Measurements from ENCODE around the gene RFX2. TPM values are rescaled to one million over a fixed set of nuclear protein-coding genes. Genes with fewer than 3 reads are reported as not detected.

Gene RFX2
- total and polyA plus RNA-seq, 2 donors from 2014 or later: 4.6 to 12.6 TPM

DNA sequence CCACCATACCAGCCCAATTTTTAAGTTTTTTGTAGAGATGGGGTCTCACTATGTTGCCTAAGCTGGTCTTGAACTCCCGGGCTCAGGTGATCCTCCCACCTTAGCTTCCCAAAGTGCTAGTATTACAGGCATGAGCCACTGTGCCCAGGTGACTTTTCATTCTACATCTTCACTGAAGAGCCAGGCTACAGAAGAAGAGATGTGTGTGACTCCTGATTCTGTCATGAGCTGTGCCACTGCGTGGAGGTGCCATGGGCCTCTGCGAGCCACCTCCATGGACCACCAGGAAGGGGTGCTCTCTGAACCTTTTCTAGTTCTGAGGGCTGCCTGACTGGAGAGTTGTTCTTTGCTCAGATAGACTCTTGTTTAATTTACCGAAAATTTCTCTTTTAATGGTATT, 75.8 kb downstream of the RFX2 start:
- H3K36me3 ChIP-seq (ENCODE audit: control insufficient read depth in 2 of 3, insufficient read depth in 3 of 3, low read length in 3 of 3): no peaks in the 10 kb centered on the region
- H3K27me3 ChIP-seq (ENCODE audit: control insufficient read depth, insufficient read depth, low read length): no peaks in the 10 kb centered on the region
- FAIRE-seq (no peak), DNase-seq (peak in 3 of 5 donors; percentile 2 to 12 (median 4))
- H3K27ac ChIP-seq (ENCODE audit: low read depth in 2 of 2, low read length in 2 of 2): no peak overlapping the region
- intact Hi-C loops (cut with DNase I): no loop called here
- no peaks in the 10 kb centered on the region for H3K4me1 ChIP-seq (ENCODE audit: control insufficient read depth in 2 of 3, insufficient read depth in 2 of 3, low read depth in 1 of 3, low read length in 3 of 3)
- TF ChIP-seq, protein P1, sequence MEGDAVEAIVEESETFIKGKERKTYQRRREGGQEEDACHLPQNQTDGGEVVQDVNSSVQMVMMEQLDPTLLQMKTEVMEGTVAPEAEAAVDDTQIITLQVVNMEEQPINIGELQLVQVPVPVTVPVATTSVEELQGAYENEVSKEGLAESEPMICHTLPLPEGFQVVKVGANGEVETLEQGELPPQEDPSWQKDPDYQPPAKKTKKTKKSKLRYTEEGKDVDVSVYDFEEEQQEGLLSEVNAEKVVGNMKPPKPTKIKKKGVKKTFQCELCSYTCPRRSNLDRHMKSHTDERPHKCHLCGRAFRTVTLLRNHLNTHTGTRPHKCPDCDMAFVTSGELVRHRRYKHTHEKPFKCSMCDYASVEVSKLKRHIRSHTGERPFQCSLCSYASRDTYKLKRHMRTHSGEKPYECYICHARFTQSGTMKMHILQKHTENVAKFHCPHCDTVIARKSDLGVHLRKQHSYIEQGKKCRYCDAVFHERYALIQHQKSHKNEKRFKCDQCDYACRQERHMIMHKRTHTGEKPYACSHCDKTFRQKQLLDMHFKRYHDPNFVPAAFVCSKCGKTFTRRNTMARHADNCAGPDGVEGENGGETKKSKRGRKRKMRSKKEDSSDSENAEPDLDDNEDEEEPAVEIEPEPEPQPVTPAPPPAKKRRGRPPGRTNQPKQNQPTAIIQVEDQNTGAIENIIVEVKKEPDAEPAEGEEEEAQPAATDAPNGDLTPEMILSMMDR (IDR thresholded peaks at IDR 0.05; ENCODE audit: borderline replicate concordance, extremely low read depth, insufficient read depth): no peak
- H3K9me3 ChIP-seq (ENCODE audit: control insufficient read depth in 2 of 3, insufficient read depth in 1 of 3, low read length in 3 of 3): no peaks in the 10 kb centered on the region
- no peak overlapping the region for H3K9ac ChIP-seq (ENCODE audit: low read length in 3 of 3)
- H3K4me3 ChIP-seq (ENCODE audit: low read length in 3 of 3): no peak overlapping the region

DNA sequence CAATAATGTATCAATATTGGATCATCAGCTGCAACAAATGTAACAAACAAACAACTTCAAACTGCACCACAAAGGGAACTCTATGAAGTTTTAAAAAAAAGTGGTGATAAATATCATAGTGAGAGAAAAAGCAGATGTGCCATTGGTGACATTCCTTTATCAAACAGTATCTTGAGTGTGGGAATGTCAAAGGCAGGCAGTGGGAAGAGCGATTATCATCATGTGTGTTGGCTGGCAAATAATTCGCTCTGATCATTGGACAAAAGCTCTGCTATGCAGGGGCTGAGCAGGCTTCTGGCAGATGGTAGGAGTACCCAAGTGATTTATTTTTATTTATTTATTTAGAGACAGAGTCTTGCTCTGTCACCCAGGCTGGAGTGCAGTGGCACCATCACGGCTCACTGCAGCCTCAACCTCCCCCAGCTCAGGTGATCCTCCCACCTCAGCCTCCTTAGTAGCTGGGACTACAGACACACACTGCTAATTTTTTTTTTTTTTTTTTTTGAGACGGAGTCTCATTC, 76.5 kb downstream of the RFX2 start:
- no peak overlapping the region for H3K9ac ChIP-seq (ENCODE audit: low read length in 3 of 3)
- H3K27me3 ChIP-seq (ENCODE audit: control insufficient read depth, insufficient read depth, low read length): no peaks in the 10 kb centered on the region
- no peak overlapping the region for H3K4me3 ChIP-seq (ENCODE audit: low read length in 3 of 3)
- FAIRE-seq (no peak), DNase-seq (peak in 3 of 5 donors; percentile 8 to 15 (median 9))
- no peaks in the 10 kb centered on the region for H3K9me3 ChIP-seq (ENCODE audit: control insufficient read depth in 2 of 3, insufficient read depth in 1 of 3, low read length in 3 of 3)
- H3K36me3 ChIP-seq (ENCODE audit: control insufficient read depth in 2 of 3, insufficient read depth in 3 of 3, low read length in 3 of 3): no peaks in the 10 kb centered on the region
- H3K27ac ChIP-seq (ENCODE audit: low read depth in 2 of 2, low read length in 2 of 2): no peak overlapping the region
- intact Hi-C loops (cut with DNase I): no loop called here
- no peaks in the 10 kb centered on the region for H3K4me1 ChIP-seq (ENCODE audit: control insufficient read depth in 2 of 3, insufficient read depth in 2 of 3, low read depth in 1 of 3, low read length in 3 of 3)
- TF ChIP-seq, protein P1 (IDR thresholded peaks at IDR 0.05; ENCODE audit: borderline replicate concordance, extremely low read depth, insufficient read depth): no peak

DNA sequence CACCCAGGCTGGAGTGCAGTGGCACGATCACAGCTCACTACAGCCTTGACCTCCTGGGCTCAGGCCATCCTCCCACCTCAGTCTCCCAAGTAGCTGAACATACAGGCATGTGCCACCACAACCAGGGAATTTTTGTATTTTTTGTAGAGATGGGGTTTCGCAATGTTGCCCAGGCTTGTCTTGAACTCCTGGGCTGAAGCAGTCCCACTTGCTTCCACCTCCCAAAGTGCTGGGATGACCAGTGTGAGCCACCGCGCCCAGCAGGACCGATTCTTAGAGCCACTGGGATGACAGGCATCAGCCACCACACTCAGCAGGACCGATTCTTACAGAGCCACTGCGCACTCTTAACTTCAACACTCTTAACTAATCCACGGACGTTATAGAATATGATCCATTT, 77.5 kb downstream of the RFX2 start:
- DNase-seq: peak in 2 of 5 donors; percentile 8 to 17
- intact Hi-C loops (cut with DNase I): no loop called here
- no peak overlapping the region for H3K4me3 ChIP-seq (ENCODE audit: low read length in 3 of 3)
- no peaks in the 10 kb centered on the region for H3K9me3 ChIP-seq (ENCODE audit: control insufficient read depth in 2 of 3, insufficient read depth in 1 of 3, low read length in 3 of 3)
- no peak overlapping the region for H3K9ac ChIP-seq (ENCODE audit: low read length in 3 of 3)
- H3K27ac ChIP-seq (ENCODE audit: low read depth in 2 of 2, low read length in 2 of 2): no peak overlapping the region
- H3K4me1 ChIP-seq (ENCODE audit: control insufficient read depth in 2 of 3, insufficient read depth in 2 of 3, low read depth in 1 of 3, low read length in 3 of 3): no peaks in the 10 kb centered on the region
- FAIRE-seq: no peak
- TF ChIP-seq, protein P1 (IDR thresholded peaks at IDR 0.05; ENCODE audit: borderline replicate concordance, extremely low read depth, insufficient read depth): no peak
- H3K36me3 ChIP-seq (ENCODE audit: control insufficient read depth in 2 of 3, insufficient read depth in 3 of 3, low read length in 3 of 3): no peaks in the 10 kb centered on the region
- no peaks in the 10 kb centered on the region for H3K27me3 ChIP-seq (ENCODE audit: control insufficient read depth, insufficient read depth, low read length)

DNA sequence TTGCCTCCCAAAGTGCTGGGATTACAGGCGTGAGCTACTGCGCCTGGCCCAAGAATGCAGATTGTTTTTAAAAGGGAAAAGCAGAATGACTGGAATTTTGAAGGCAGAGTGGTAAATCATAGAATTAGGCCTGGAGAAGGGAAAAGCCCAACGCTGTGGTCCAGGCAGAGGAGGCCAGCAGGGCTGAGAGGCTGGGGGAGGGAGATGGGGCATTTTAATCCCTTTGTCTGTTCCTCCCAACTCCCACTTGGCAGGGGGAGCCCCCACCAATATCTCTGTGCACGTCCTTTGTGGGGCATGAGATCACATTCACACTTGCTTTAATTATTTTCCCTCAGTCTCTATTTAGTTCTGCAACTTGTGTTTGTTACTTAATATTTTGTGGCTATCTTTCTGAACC, 77.9 kb downstream of the RFX2 start:
- no peak overlapping the region for H3K27ac ChIP-seq (ENCODE audit: low read depth in 2 of 2, low read length in 2 of 2)
- no peaks in the 10 kb centered on the region for H3K36me3 ChIP-seq (ENCODE audit: control insufficient read depth in 2 of 3, insufficient read depth in 3 of 3, low read length in 3 of 3)
- H3K4me1 ChIP-seq (ENCODE audit: control insufficient read depth in 2 of 3, insufficient read depth in 2 of 3, low read depth in 1 of 3, low read length in 3 of 3): no peaks in the 10 kb centered on the region
- DNase-seq (peak in 2 of 5 donors; percentile 19 to 46), FAIRE-seq (no peak)
- intact Hi-C loops (cut with DNase I): no loop called here
- no peak overlapping the region for H3K9ac ChIP-seq (ENCODE audit: low read length in 3 of 3)
- H3K9me3 ChIP-seq (ENCODE audit: control insufficient read depth in 2 of 3, insufficient read depth in 1 of 3, low read length in 3 of 3): no peaks in the 10 kb centered on the region
- H3K27me3 ChIP-seq (ENCODE audit: control insufficient read depth, insufficient read depth, low read length): no peaks in the 10 kb centered on the region
- H3K4me3 ChIP-seq (ENCODE audit: low read length in 3 of 3): no peak overlapping the region
- TF ChIP-seq, protein P1 (IDR thresholded peaks at IDR 0.05; ENCODE audit: borderline replicate concordance, extremely low read depth, insufficient read depth): no peak

All from kidney (tissue), 14 donors.